Measurements from ENCODE around the gene SLC16A13. TPM values are rescaled to one million over a fixed set of nuclear protein-coding genes. Genes with fewer than 3 reads are reported as not detected.

The SLC16A13 gene
- total and polyA plus RNA-seq, 2 of the 4 experiments (the other 2 are of a cell fraction): 0.18 to 2.3 TPM

GRCh38 chr17:7014995-7015958 lies 20.5 kb upstream of the SLC16A13 start:
- Histone ChIP-seq H4K20me1 (ENCODE audit: insufficient read depth, low read length) (no peaks in the 10 kb centered on the region), H3K27me3 (ENCODE audit: control insufficient read depth, insufficient read depth, low read length) (no peaks in the 10 kb centered on the region), H3K4me2 (ENCODE audit: low read depth, low read length) (peak overlapping the region; percentile 86), H3K27ac (ENCODE audit: insufficient read depth, low read length) (peak overlapping the region; percentile 88), H3K9me3 (ENCODE audit: control insufficient read depth, insufficient read depth, low read length) (no peaks in the 10 kb centered on the region), H3K9me1 (ENCODE audit: insufficient read depth, low read length) (no peaks in the 10 kb centered on the region; the same call in 1 of the 2 replicates), H3K23ac (ENCODE audit: low read depth, low read length) (peak overlapping the region; percentile 98), H3K56ac (ENCODE audit: extremely low read depth, insufficient read depth, low read length) (peak overlapping the region; percentile 45), H2AK5ac (ENCODE audit: low read depth, low read length) (peak overlapping the region; percentile 87), H2BK15ac (ENCODE audit: low read depth, low read length) (peak overlapping the region; percentile 39; the same call in 1 of the 3 replicates), H3K79me1 (ENCODE audit: low read depth in 1 of 2, low read length in 2 of 2) (peaks cover 20 to 52% of the 10 kb centered on the region in 2 experiments), H2BK20ac (ENCODE audit: low read depth, low read length) (no peak overlapping the region), H4K5ac (ENCODE audit: low read depth, low read length) (peak overlapping the region; percentile 62), H2AK9ac (replicated peaks; ENCODE audit: low read depth, low read length, poor library complexity) (peak overlapping the region; percentile 90), H2BK5ac (ENCODE audit: low read depth, low read length, poor library complexity, severe bottlenecking) (peak overlapping the region; percentile 78), H4K8ac (ENCODE audit: low read depth in 2 of 2, low read length in 2 of 2) (peak overlapping the region; percentile 66 to 91), H2BK120ac (ENCODE audit: low read depth, low read length) (peak overlapping the region; percentile 51; the same call in 1 of the 2 replicates), H3K4ac (ENCODE audit: low read depth, low read length) (peak overlapping the region; percentile 98), H3K36me3 (ENCODE audit: control insufficient read depth, insufficient read depth, low read length) (0 out of 2 replicates have a peak, but pooled peaks cover 2% of the 10 kb centered on the region), H4K91ac (ENCODE audit: insufficient read depth, low read depth, low read length) (peak overlapping the region; percentile 74), H3K4me1 (ENCODE audit: control insufficient read depth, insufficient read depth, low read length) (peaks cover 8% of the 10 kb centered on the region; the same call in 1 of the 2 replicates), H3K14ac (replicated peaks; ENCODE audit: low read depth, low read length) (peak overlapping the region; percentile 99), H3K4me3 (ENCODE audit: insufficient read depth, low read depth, low read length) (peak overlapping the region; percentile 67), H3K9ac (ENCODE audit: low read depth, low read length) (peak overlapping the region; percentile 86), H3K18ac (ENCODE audit: low read depth, low read length) (peak overlapping the region; percentile 60), H2AFZ (replicated peaks; ENCODE audit: low read length, poor library complexity) (peak overlapping the region; percentile 92)
- DNase-seq (peak; percentile 66), ATAC-seq (ENCODE audit: low read depth) (peak; percentile 3)
- WGBS, 2 experiments (ENCODE audit: extremely low coverage in 2 of 2, insufficient read length in 1 of 2): 0% methylated on average over 15 of the region's 56 CpGs; no CpG with 5 or more reads in 1 of the 2 experiments
- CTCF ChIA-PET: interaction anchor here (0.6 to 1.0 kb wide), 2 partner anchors 11 to 13 kb away, joined by 3 read pairs; no protein-coding TSS in a partner anchor
- no TSS peak for BruUV-seq (replicated peaks)
- POLR2A ChIA-PET (ENCODE audit: unreplicated experiment): no interaction called here
- no peak for TF ChIP-seq CHD1 (IDR thresholded peaks at IDR 0.05; ENCODE audit: low read depth, low read length)
- no peak for TF ChIP-seq RCOR1 (IDR thresholded peaks at IDR 0.05; ENCODE audit: insufficient replicate concordance, low read length)
- TF ChIP-seq POLR2A (IDR thresholded peaks at IDR 0.05; ENCODE audit: low read depth, low read length): peak; percentile 77
- peak; percentile 49 for TF ChIP-seq USF2 (IDR thresholded peaks at IDR 0.05; ENCODE audit: low read depth, low read length)
- dilution Hi-C loops (cut with HindIII; ENCODE audit: low sequenced_read_pairs, unreplicated experiment) (no loop called here), in situ Hi-C loops (cut with MboI; ENCODE audit: low sequenced_read_pairs) (loop anchor here (10.0 kb wide), 1 partner anchor 350 kb away; no protein-coding TSS in a partner anchor), intact Hi-C loops (cut with micrococcal nuclease) (loop anchor here (2.0 kb wide), 2 partner anchors 262 to 348 kb away; no protein-coding TSS in a partner anchor)
